Activated T-helper 1 cell treated with anti-CD3 and anti-CD28 coated beads, Interleukin-2, amount 50 U/mL, for 16 hours (primary cell): ENCODE data around the gene DCLRE1A.
A peak's percentile ranks its signal among the peaks of the same experiment; 100 is the strongest.
"Not testable (repeated sequence)": the region's sequence is repeated elsewhere in the genome, so short reads cannot be mapped to it uniquely, and the experiment has no call there.

ENCODE experiments used
- DNase-seq, 2 donors: peaks; one replicate each; pipeline ENCODE4 v3.0.0-alpha.2; 2020; ENCODE audit warnings: low read depth in 1 of 2, low spot score in 1 of 2

DCLRE1A gene

GRCh38 chr10:113858541-113858940, 4.7 kb upstream of the DCLRE1A start:
- DNase-seq: no peak

GRCh38 chr10:113857210-113857609, 3.3 kb upstream of the DCLRE1A start:
- no peak for DNase-seq

GRCh38 chr10:113856563-113856962, 2.7 kb upstream of the DCLRE1A start:
- DNase-seq: no peak

GRCh38 chr10:113854761-113855588, 1.1 kb upstream of the DCLRE1A start:
- peak; percentile 10 to 17 for DNase-seq

GRCh38 chr10:113853578-113854012, 287 bp downstream of the DCLRE1A start:
- DNase-seq: no peak

- no peak for DNase-seq
These were observed 3.9 kb downstream of the DCLRE1A start for GRCh38 chr10:113849946-113850345.

GRCh38 chr10:113849140-113849803, 4.6 kb downstream of the DCLRE1A start:
- DNase-seq: no peak

GRCh38 chr10:113846036-113846435, 7.8 kb downstream of the DCLRE1A start:
- no peak for DNase-seq

GRCh38 chr10:113843972-113844485, 9.9 kb downstream of the DCLRE1A start:
- no peak for DNase-seq

- no peak for DNase-seq
These were observed 11.7 kb downstream of the DCLRE1A start for GRCh38 chr10:113842171-113842570.

GRCh38 chr10:113828567-113828966, 25.3 kb downstream of the DCLRE1A start:
- DNase-seq: not testable (repeated sequence)

- DNase-seq: no peak
These were observed 28.1 kb downstream of the DCLRE1A start for GRCh38 chr10:113825791-113826190.

GRCh38 chr10:113823389-113823788, 30.5 kb downstream of the DCLRE1A start:
- DNase-seq: no peak

GRCh38 chr10:113822174-113822573, 31.7 kb downstream of the DCLRE1A start:
- DNase-seq: no peak

- not testable (repeated sequence) for DNase-seq
These were observed 32.6 kb downstream of the DCLRE1A start for GRCh38 chr10:113821306-113821705.

- DNase-seq: no peak
These were observed 33.4 kb downstream of the DCLRE1A start for GRCh38 chr10:113820507-113820906.

GRCh38 chr10:113819989-113820388, 33.9 kb downstream of the DCLRE1A start:
- no peak for DNase-seq

GRCh38 chr10:113814700-113815099, 39.2 kb downstream of the DCLRE1A start:
- not testable (repeated sequence) for DNase-seq

GRCh38 chr10:113808168-113808567, 45.7 kb downstream of the DCLRE1A start:
- DNase-seq: no peak

GRCh38 chr10:113806503-113806902, 47.4 kb downstream of the DCLRE1A start:
- no peak for DNase-seq

- no peak for DNase-seq
These were observed 50.9 kb downstream of the DCLRE1A start for GRCh38 chr10:113802997-113803396.

- DNase-seq: no peak
These were observed 52.3 kb downstream of the DCLRE1A start for GRCh38 chr10:113801569-113801968.
